T-helper 17 cell (primary cell): ENCODE results near the gene HSD11B2. TPM values are rescaled to one million over a fixed set of nuclear protein-coding genes. Genes with fewer than 3 reads are reported as not detected.

ENCODE experiments used
- ATAC-seq: fragments of 150-1000 bp; cut with Tn5 transposase; 2 replicates; pipeline ENCODE4 v1.10.0; 2021; ENCODE audit warnings: mild to moderate bottlenecking, moderate library complexity
- DNase-seq, 3 donors: peaks; one replicate each; pipeline versions ENCODE4 v3.0.0 to v3.0.0-alpha.2; 2020 to 2021
- H3K9me3 ChIP-seq: one replicate; pipeline ENCODE4 v1.7.0; 2013; ENCODE audit warnings: low read length, mild to moderate bottlenecking; ENCODE audit not compliant: control insufficient read depth, poor library complexity, severe bottlenecking
- H3K27ac Mint-ChIP-seq: one replicate; pipeline ENCODE4 v1.8.0; 2022; ENCODE audit warnings: mild to moderate bottlenecking, moderate library complexity, mixed read lengths
- H3K27me3 Mint-ChIP-seq: one replicate; pipeline ENCODE4 v1.8.0; 2022; ENCODE audit warnings: mixed read lengths
- H3K36me3 Mint-ChIP-seq: one replicate; pipeline ENCODE4 v1.8.0; 2022; ENCODE audit warnings: low read depth, mixed read lengths
- H3K4me1 Mint-ChIP-seq: one replicate; pipeline ENCODE4 v1.8.0; 2022; ENCODE audit warnings: mild to moderate bottlenecking, mixed read lengths
- H3K4me3 Mint-ChIP-seq: one replicate; pipeline ENCODE4 v1.8.0; 2022; ENCODE audit warnings: mild to moderate bottlenecking, moderate library complexity, mixed read lengths
- total RNA-seq, 4 donors: library from RNA in 2 of 4; stranded (reverse) in 2 of 4; gene quantifications; one replicate each; pipeline ENCODE4 v1.2.3 and lab custom pipeline; 2022 to 2026

The HSD11B2 gene
- total RNA-seq, 2 donors from 2014 or later = not detected

DNA sequence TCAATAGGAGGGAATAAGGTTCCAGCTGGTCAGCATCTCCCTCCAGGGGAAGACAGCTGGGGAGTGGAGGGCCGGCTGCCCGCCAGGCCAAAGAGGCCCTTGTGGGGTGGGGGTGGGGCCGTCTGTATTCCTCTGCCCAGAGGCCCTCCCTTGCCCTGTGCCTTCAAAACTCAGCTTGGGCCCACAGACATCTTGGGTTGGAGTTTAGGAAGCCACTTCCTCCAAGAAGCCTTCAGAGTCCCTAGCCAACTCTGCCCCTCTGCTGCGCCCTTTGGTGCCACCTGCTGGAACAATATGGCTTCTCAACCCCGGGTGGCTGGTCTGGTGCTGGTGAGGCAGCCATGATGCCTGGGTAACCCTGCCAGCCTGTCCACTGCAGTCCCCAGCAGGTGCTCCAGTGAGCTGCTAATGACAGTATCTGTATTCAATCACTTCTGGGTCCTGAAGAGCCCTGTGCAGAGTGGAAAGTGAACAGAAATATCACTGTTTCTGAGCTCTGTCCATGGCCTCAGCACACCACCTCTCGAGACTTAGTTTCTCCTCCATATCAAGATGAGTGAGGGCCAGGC is 16.7 kb downstream of the HSD11B2 start:
- ATAC-seq (peak; percentile 62), DNase-seq (peak in 2 of 3 donors; percentile 27 to 45)
- Mint-ChIP-seq H3K4me1 (peaks cover 30% of the 10 kb centered on the region), H3K27ac (no peak overlapping the region), H3K36me3 (peaks cover 5% of the 10 kb centered on the region), H3K4me3 (no peak overlapping the region), H3K27me3 (no peaks in the 10 kb centered on the region)
- no peaks in the 10 kb centered on the region for H3K9me3 ChIP-seq

DNA sequence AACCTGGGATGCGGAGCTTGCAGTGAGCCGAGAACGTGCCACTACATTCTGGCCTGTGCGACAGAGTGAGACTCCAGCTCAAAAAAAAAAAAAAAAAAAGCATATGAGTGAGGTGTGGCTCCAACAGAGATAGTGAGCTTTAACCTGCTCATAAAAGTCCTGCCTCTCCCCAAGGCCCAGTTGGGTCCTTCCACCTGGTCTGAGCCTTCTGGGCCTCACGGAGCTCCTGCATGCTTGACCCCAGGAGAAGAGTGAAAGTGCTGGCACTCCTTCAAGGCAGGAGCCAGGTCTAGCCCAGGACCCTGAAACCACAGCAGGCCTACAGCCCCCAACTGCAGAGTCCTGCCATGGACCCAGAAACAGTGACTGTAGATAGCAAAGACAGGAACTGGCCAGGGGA is 17.7 kb downstream of the HSD11B2 start:
- peaks cover 30% of the 10 kb centered on the region for H3K4me1 Mint-ChIP-seq
- no peak for DNase-seq
- H3K27ac Mint-ChIP-seq = peak overlapping the region; percentile 34
- H3K27me3 Mint-ChIP-seq = no peaks in the 10 kb centered on the region
- H3K9me3 ChIP-seq = no peaks in the 10 kb centered on the region
- no peak overlapping the region for H3K4me3 Mint-ChIP-seq
- ATAC-seq = no peak
- H3K36me3 Mint-ChIP-seq = peaks cover 7% of the 10 kb centered on the region

DNA sequence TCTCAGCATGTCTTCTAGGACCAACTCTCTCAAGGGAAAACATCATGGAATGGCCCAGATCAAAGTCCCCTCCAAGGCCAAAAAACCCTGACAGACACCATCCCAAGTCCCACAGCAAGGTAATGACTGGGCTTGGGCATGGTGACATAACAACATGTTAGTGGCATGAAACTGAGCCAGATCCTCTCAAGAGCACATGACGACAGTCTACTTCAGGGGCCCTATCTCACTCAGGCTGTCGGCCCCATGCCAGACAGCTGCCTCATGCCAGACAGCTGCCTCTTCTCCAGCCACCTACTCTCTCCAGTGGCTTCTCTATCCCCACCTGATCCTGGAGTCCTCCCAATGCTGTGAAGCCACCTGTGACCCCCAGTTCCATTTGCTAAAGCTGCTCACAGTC is 18.4 kb downstream of the HSD11B2 start:
- H3K27ac Mint-ChIP-seq = peak overlapping the region; percentile 34
- H3K36me3 Mint-ChIP-seq = peaks cover 10% of the 10 kb centered on the region

DNA sequence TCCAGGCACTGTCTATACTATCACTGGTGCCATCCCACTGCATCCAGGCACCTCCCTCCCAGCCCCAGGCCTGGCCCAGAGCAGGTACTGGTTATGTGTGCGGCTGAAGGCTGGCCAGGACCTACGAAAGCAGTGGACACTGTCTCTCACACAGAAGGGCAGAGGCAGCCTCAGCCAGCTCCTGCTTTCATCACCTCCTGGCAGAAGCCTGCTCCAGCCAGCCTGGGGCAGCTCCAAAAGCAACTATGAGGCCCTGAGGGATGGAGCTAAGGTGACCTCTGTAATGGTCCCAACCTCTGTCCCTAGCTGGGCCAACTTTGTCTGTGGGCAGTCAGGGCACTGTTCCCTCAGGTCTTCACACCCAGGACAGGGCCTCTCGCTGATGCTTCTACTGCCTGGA is 18.8 kb downstream of the HSD11B2 start:
- Mint-ChIP-seq H3K27me3 (no peaks in the 10 kb centered on the region), H3K27ac (peak overlapping the region; percentile 65), H3K4me3 (no peak overlapping the region), H3K4me1 (peaks cover 31% of the 10 kb centered on the region), H3K36me3 (peaks cover 9% of the 10 kb centered on the region)
- DNase-seq (no peak), ATAC-seq (no peak)
- no peaks in the 10 kb centered on the region for H3K9me3 ChIP-seq

More for the DNA sequence above, 18.4 kb downstream of the HSD11B2 start:
- Mint-ChIP-seq H3K4me1 (peaks cover 31% of the 10 kb centered on the region), H3K4me3 (no peak overlapping the region), H3K27me3 (no peaks in the 10 kb centered on the region)
- H3K9me3 ChIP-seq = no peaks in the 10 kb centered on the region
- no peak for ATAC-seq
- DNase-seq = no peak

DNA sequence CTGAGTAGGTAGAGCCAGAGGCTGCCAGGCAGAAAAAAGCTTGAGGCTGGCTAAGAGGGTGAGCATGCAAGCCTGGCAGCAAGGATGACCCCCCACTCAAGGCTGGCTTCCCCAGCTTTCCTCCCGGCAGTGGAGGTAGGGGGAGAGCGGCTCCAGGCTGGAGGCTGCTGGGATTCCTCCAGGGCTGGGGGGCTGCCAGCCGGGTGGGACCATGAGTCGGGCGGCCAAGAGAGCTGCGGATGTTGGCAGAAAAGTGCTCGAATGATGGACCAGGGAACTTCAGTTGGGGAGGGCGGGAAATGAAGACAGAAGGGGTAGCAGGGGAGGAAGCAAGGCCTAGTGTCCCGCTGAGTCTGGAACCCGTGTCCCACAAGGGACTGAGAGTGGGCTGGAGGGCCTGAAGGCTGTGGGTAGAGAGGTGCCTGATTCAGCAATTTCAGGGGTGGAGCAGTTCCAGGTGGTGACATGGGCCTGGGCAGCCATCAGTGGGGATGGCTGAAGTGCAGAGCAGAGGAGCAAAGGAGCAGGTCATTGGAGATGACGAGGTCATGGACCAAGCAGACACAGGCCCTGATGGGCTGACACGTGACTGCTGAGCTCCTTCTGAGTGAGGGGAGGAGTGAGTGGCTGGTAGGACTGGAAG is 20.3 kb downstream of the HSD11B2 start:
- peaks cover 7% of the 10 kb centered on the region for H3K36me3 Mint-ChIP-seq
- H3K9me3 ChIP-seq = no peaks in the 10 kb centered on the region
- no peak for ATAC-seq
- no peak for DNase-seq
- peak overlapping the region; percentile 63 for H3K4me3 Mint-ChIP-seq
- peaks cover 32% of the 10 kb centered on the region for H3K4me1 Mint-ChIP-seq
- peak overlapping the region; percentile 65 for H3K27ac Mint-ChIP-seq
- no peaks in the 10 kb centered on the region for H3K27me3 Mint-ChIP-seq

DNA sequence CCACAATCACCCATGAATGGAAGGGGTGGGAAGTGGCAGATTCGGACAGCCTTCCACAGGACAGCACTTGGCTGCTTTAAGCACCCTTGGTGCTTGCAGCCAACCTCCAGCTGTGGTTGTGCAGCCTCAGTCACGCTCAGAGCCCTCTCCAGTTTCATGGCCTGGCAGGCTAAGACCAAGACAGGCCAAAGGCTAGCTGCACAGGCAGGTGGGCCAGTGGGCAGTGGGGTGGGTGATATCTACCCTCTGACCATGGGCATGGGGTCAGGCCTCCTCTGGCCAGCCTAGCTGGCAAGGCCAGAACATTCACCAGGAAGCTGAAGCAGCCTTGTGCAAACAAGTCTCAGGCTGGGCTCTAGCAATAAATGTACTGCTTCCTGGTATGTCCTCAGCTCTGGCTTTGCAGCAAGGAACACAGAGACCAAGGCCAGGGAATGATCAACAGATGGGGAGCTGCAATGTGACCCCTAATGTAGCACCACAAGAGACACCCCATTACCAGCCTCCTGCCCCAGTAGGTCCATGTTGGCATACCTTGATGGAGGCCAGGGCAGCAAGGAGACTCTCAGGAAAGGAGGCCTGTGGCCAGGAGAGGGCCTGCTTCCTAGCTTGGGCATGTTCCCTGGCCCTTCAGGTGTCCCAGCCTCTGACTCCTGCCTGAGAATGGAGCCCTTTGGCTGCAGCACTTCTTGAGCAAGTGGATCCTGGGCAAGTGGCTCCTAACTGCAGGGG is 20.9 kb downstream of the HSD11B2 start:
- no peak overlapping the region for H3K27ac Mint-ChIP-seq
- H3K4me1 Mint-ChIP-seq = peaks cover 37% of the 10 kb centered on the region
- H3K4me3 Mint-ChIP-seq = no peak overlapping the region
- peaks cover 7% of the 10 kb centered on the region for H3K36me3 Mint-ChIP-seq
- no peak for DNase-seq
- no peak for ATAC-seq
- no peaks in the 10 kb centered on the region for H3K9me3 ChIP-seq
- no peaks in the 10 kb centered on the region for H3K27me3 Mint-ChIP-seq

DNA sequence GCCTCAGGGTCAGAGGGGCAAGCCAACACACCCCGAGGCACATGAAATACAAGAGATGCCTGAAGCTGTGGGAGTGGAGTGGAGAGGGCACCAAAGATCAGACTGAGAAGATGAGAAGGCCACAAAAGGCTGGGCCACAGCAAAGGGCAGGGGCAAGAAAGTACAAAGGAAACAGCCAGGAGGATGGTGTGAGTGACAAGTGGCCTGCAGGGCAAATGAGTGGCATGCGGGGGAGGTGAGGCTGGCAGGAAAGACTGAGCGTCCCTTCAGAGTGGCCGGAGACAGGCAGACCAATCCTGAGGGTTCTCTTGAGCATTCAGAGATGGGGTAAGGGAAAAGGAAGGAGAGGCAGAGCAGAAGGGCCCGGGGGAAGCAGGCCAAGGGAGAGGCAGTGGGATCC is 23.2 kb downstream of the HSD11B2 start:
- Mint-ChIP-seq H3K4me1 (peaks cover 37% of the 10 kb centered on the region), H3K4me3 (peak overlapping the region; percentile 36), H3K36me3 (peaks cover 7% of the 10 kb centered on the region), H3K27ac (peak overlapping the region; percentile 77), H3K27me3 (no peaks in the 10 kb centered on the region)
- DNase-seq (no peak), ATAC-seq (no peak)
- no peaks in the 10 kb centered on the region for H3K9me3 ChIP-seq

DNA sequence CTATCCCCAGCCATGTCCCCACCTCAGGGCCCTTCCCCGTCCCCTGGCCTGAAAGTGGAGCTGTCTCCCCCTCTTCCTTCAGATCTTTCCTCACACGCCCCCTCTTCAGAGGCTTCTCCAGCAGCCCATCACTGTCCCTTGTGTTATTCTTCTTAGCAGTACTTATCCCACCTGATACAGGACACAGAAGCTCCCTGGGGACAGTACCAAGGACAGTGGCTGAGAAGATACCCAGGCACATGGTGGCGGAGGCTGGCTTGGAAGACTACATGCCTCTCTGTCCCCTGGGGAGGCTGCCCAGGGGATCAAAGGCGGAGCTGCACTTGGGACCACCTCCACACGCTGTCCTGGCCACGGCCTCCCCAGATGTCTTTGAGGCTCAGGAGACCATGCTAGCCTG is 23.9 kb downstream of the HSD11B2 start:
- DNase-seq (no peak), ATAC-seq (no peak)
- Mint-ChIP-seq H3K4me3 (peak overlapping the region; percentile 61), H3K27me3 (no peaks in the 10 kb centered on the region), H3K4me1 (peaks cover 32% of the 10 kb centered on the region), H3K36me3 (peaks cover 7% of the 10 kb centered on the region), H3K27ac (peak overlapping the region; percentile 77)
- H3K9me3 ChIP-seq = no peaks in the 10 kb centered on the region

DNA sequence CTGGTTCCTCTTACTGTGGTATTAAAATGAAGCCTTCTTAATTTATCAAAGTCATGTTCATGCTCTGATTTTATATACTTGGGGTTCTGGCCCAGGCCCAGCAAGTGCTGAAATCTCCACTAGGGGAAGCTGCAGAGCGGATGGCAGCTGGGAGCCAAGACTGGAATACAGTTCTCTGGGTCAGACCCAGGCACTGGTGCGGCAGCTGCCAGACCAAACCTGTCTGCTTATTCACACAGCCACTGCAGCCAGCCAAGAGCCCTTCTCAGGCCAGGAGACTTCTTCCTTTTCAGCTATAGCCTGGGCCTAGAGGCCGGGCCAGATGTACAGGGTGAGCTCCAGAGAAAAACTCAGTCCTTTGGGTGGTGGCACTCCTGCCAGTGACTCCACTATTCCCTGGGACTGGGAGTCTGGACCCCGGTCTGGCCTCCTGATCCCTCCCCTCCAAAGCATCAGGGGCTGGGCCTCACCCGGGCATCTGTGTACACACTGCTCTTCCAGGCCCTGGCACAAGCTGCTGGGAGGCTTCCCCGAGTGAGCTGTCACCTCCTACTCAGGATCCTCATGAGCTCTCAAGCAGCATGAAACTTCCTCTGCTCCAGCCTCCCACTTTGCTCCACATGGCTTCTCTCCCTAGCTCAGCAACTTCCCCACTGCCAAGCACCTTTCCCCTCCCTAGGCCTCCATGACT is 25.6 kb downstream of the HSD11B2 start:
- H3K36me3 Mint-ChIP-seq = peaks cover 5% of the 10 kb centered on the region
- peaks cover 30% of the 10 kb centered on the region for H3K4me1 Mint-ChIP-seq

DNA sequence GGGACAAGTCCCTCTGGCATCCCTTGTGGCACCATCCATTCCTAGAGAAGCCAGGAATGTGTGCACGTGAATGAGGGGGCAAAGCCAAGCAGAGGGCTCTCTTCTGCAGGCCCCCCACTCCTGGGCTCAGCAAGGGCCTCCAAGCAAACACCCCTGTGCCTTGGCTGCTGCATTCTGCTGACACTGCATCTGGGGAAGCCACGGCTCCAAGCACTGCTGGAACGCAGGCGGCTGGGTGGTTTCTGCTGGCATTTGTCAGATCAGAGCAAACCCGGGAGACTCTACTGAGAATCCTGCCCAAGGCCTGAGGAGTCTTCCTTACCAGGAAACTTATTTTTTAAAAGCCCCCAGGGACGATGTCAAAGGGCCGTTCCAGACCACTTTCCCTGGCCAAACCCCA is 26.7 kb downstream of the HSD11B2 start:
- Mint-ChIP-seq H3K27me3 (no peaks in the 10 kb centered on the region), H3K4me3 (no peak overlapping the region), H3K36me3 (peaks cover 5% of the 10 kb centered on the region), H3K27ac (peak overlapping the region; percentile 88), H3K4me1 (peaks cover 36% of the 10 kb centered on the region)
- no peak for ATAC-seq
- H3K9me3 ChIP-seq = no peaks in the 10 kb centered on the region
- DNase-seq = no peak

More for the DNA sequence above, 25.6 kb downstream of the HSD11B2 start:
- peak overlapping the region; percentile 65 for H3K4me3 Mint-ChIP-seq
- no peaks in the 10 kb centered on the region for H3K27me3 Mint-ChIP-seq
- no peak for ATAC-seq
- H3K9me3 ChIP-seq = no peaks in the 10 kb centered on the region
- no peak for DNase-seq
- peak overlapping the region; percentile 88 for H3K27ac Mint-ChIP-seq

DNA sequence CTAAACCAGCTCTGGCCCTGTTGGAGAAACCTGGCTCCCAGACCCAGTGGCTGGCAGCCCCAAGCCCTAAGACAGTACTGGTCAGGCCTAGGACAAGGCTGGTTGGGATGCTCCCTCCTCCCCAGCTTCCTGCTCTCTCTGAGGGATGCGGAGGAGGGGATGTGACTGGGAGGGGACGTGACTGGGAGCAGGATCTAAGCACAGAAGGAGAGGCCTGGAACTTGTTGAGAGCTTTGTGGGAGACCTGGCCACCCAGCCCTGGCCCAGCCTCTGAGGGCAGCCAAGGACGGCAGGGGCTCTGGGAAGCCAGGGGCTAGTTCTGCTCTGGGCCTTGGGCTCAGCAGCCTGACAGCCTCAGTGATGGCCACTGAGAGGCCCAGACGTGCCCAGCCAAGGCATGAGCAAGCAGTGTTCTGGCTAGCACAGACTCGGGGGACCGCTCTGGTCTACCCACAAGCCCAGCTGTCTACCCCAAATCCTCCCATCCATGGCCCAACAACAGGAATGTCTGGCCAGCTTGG is 27.3 kb downstream of the HSD11B2 start:
- Mint-ChIP-seq H3K27ac (peak overlapping the region; percentile 37), H3K36me3 (peaks cover 4% of the 10 kb centered on the region), H3K4me3 (no peak overlapping the region), H3K4me1 (peaks cover 37% of the 10 kb centered on the region), H3K27me3 (no peaks in the 10 kb centered on the region)
- H3K9me3 ChIP-seq = no peaks in the 10 kb centered on the region
- ATAC-seq (no peak), DNase-seq (no peak)

DNA sequence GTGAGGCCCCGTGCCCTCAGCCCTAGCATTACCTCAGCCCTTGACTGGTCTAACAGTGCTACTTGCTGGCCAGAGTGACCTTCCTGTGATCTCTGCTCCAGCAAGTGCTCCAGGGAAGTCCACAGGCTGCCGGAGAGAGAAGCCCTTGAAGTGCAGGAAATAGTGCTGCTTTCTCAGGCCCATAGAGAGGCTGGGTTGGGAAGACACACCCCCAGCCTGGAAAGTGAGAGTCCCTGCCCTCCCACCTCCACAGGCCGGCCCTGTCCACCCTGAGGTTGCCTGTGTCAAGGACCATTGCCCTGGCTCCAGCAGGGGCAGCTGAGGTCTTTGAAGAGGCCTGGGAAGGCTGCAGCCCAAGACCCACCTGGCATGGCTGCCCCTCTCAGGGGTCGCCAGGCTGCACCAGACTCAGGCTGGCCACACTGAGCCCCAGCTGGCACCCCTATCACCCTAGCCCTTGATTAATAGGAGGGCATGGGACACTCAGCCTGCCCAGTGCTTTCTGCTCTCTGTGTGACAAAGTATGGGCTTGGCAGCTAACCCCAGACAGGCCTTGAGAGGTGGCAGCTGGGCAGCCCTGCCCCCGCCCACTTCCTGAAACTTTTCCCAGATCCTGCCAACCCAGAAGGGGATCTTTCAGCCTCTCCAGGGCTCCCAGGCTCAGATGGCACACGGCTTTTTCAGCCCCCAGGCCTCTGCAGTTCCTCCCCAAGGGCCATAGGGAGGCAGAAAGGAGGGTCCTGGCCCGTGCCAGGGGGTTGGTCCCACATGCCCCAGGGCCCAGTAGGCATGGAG is 28.3 kb downstream of the HSD11B2 start:
- DNase-seq (no peak), ATAC-seq (no peak)
- no peaks in the 10 kb centered on the region for H3K27me3 Mint-ChIP-seq
- H3K9me3 ChIP-seq = no peaks in the 10 kb centered on the region
- H3K4me1 Mint-ChIP-seq = peaks cover 37% of the 10 kb centered on the region
- peak overlapping the region; percentile 37 for H3K27ac Mint-ChIP-seq
- no peaks in the 10 kb centered on the region for H3K36me3 Mint-ChIP-seq
- H3K4me3 Mint-ChIP-seq = peak overlapping the region; percentile 73
